A673 (cell line): ENCODE results near the gene DOK1. TPM values are rescaled to one million over a fixed set of nuclear protein-coding genes. Genes with fewer than 3 reads are reported as not detected.

Experiments used
- BruUV-seq: library from RNA; stranded (reverse); fragments of 400-500 nt; replicated peaks from 2 replicates; lab custom pipeline; 2021; lab: Mats Ljungman, UMichigan
- CTCF ChIA-PET: fragments of 300-600 bp; sonication (Branson Sonifier 250); formaldehyde crosslinking; loops from one replicate; lab custom pipeline; 2022; ENCODE audit warnings: antibody characterized with exemption; lab: Charles Lee
- POLR2A ChIA-PET: fragments of 300-600 bp; sonication (Branson Sonifier 250); formaldehyde crosslinking; loops from one replicate; lab custom pipeline; 2022; ENCODE audit warnings: antibody characterized with exemption; ENCODE audit not compliant: low non-redundant PET; lab: Charles Lee
- DNase-seq: peaks from one replicate; pipeline ENCODE4 v3.0.0-alpha.2; 2015; ENCODE audit warnings: low spot score
- H3K27ac ChIP-seq: fragments of 200-600 bp; sonication (generic); 2 replicates; pipeline ENCODE4 v1.5.1; 2016; ENCODE audit warnings: mixed run types, low read depth, mild to moderate bottlenecking, mixed read lengths, antibody characterized with exemption, low read length; ENCODE audit not compliant: poor library complexity, severe bottlenecking
- H3K27me3 ChIP-seq: fragments of 200-600 bp; sonication (generic); replicated peaks from 2 replicates; pipeline ENCODE4 v1.6.1; 2017; ENCODE audit warnings: mixed run types, low read depth, mild to moderate bottlenecking, mixed read lengths, antibody characterized with exemption, low read length; ENCODE audit not compliant: insufficient read depth, poor library complexity
- H3K36me3 ChIP-seq: fragments of 200-600 bp; sonication (generic); 2 replicates; pipeline ENCODE4 v1.6.1; 2016; ENCODE audit warnings: mixed run types, mild to moderate bottlenecking, mixed read lengths, antibody characterized with exemption, low read length; ENCODE audit not compliant: insufficient read depth, poor library complexity, severe bottlenecking
- H3K4me1 ChIP-seq: fragments of 200-600 bp; sonication (generic); 2 replicates; pipeline ENCODE4 v1.6.1; 2017; ENCODE audit warnings: mixed run types, mild to moderate bottlenecking, mixed read lengths, antibody characterized with exemption, low read length; ENCODE audit not compliant: insufficient read depth, poor library complexity, severe bottlenecking
- H3K4me3 ChIP-seq: fragments of 200-600 bp; sonication (generic); 2 replicates; pipeline ENCODE4 v1.5.1; 2016; ENCODE audit warnings: low read depth, mixed run types, mild to moderate bottlenecking, mixed read lengths, low read length; ENCODE audit not compliant: poor library complexity, severe bottlenecking
- H3K9me3 ChIP-seq: fragments of 200-600 bp; sonication (generic); 2 replicates; pipeline ENCODE4 v1.6.1; 2016; ENCODE audit warnings: mixed run types, low read depth, mild to moderate bottlenecking, mixed read lengths, antibody characterized with exemption, low read length; ENCODE audit not compliant: poor library complexity, severe bottlenecking
- CTCF ChIP-seq: fragments of 300-800, 200-600 bp; sonication (generic); conservative IDR thresholded peaks from 2 replicates; pipeline ENCODE4 v1.5.1; 2017; ENCODE audit warnings: low read depth, mild to moderate bottlenecking, antibody characterized with exemption, low read length, moderate library complexity, mixed read lengths
- EZH2 ChIP-seq: fragments of 200-600 bp; sonication (generic); IDR thresholded peaks from 2 replicates; pipeline ENCODE4 v1.6.1; 2017; ENCODE audit warnings: borderline replicate concordance, low read depth, mild to moderate bottlenecking, mixed read lengths, antibody characterized with exemption, low read length; ENCODE audit not compliant: poor library complexity, severe bottlenecking
- intact Hi-C: fragments of 100-400 bp; cut with micrococcal nuclease; formaldehyde crosslinking; loops from one replicate; pipeline ENCODE4 v1.10.0; 2022; ENCODE audit not compliant: unreplicated experiment
- total RNA-seq: library from RNA; stranded (reverse); gene quantifications from 2 replicates; pipeline ENCODE4 v1.2.3, GENCODE V29; 2021

DOK1 gene
- total RNA-seq, 1 experiment from 2014 or later = 20.7 TPM

GRCh38 chr2:74556159-74556558, 1.6 kb downstream of the DOK1 start:
- no TSS peak for BruUV-seq
- CTCF ChIA-PET = no interaction called here
- no peaks in the 10 kb centered on the region for H3K9me3 ChIP-seq
- intact Hi-C loops = no loop called here
- H3K4me1 ChIP-seq = no peaks in the 10 kb centered on the region
- peaks cover 7% of the 10 kb centered on the region for H3K36me3 ChIP-seq
- TF ChIP-seq EZH2 = no peak
- no peak for TF ChIP-seq CTCF
- no peak overlapping the region for H3K27ac ChIP-seq
- H3K27me3 ChIP-seq = no peaks in the 10 kb centered on the region
- DNase-seq = no peak
- H3K4me3 ChIP-seq = no peak overlapping the region
- POLR2A ChIA-PET = no interaction called here

DNA sequence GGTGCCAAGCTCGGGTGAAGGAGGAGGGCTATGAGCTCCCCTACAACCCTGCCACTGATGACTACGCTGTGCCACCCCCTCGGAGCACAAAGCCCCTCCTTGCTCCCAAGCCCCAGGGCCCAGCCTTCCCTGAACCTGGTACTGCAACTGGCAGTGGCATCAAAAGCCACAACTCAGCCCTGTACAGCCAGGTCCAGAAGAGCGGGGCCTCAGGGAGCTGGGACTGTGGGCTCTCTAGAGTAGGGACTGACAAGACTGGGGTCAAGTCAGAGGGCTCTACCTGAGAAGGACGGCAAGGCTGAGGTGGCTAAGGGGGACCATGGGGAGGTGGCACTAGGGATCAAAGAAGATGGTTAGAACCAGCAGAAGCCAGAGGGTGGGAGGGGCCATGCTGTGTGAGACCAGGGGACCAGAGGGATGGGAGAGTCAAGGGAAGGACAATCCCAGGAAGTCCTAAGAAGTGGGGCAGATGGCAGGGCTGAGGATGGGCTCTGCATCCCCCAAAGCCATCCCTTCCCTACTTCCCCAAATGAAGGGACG, 2.4 kb downstream of the DOK1 start:
- intact Hi-C loops = no loop called here
- Histone ChIP-seq H3K27me3 (no peaks in the 10 kb centered on the region), H3K9me3 (no peaks in the 10 kb centered on the region), H3K4me1 (no peaks in the 10 kb centered on the region), H3K27ac (no peak overlapping the region), H3K36me3 (peaks cover 7% of the 10 kb centered on the region), H3K4me3 (no peak overlapping the region)
- TF ChIP-seq CTCF (no peak), EZH2 (no peak)
- CTCF ChIA-PET = no interaction called here
- BruUV-seq = no TSS peak
- DNase-seq = no peak
- POLR2A ChIA-PET = no interaction called here

- Histone ChIP-seq H3K27ac (no peak overlapping the region), H3K4me3 (no peak overlapping the region), H3K4me1 (no peaks in the 10 kb centered on the region), H3K9me3 (no peaks in the 10 kb centered on the region), H3K36me3 (peaks cover 7% of the 10 kb centered on the region), H3K27me3 (no peaks in the 10 kb centered on the region)
- no peak for DNase-seq
- TF ChIP-seq CTCF (no peak), EZH2 (no peak)
- intact Hi-C loops = no loop called here
- no TSS peak for BruUV-seq
- ChIA-PET CTCF (no interaction called here), POLR2A (interaction anchor here (0.6 kb wide), 1 partner anchor 87 kb away, joined by 26 read pairs; no protein-coding TSS in a partner anchor)
Measured at GRCh38 chr2:74558284-74559230, 4.0 kb downstream of the DOK1 start.
